ENCODE results near the gene ACTMAP. TPM values are rescaled to one million over a fixed set of nuclear protein-coding genes. Genes with fewer than 3 reads are reported as not detected.

The ACTMAP gene
- total and polyA plus RNA-seq, 9 of the 15 experiments (the other 6 are each of a cell fraction or from before 2014, with no cell fraction given), result 1.7 to 16.6 (median 4.9) TPM

GRCh38 chr19:40714441-40715299 lies 35.6 kb downstream of the ACTMAP start (continued):
- TF ChIP-seq, protein P1, sequence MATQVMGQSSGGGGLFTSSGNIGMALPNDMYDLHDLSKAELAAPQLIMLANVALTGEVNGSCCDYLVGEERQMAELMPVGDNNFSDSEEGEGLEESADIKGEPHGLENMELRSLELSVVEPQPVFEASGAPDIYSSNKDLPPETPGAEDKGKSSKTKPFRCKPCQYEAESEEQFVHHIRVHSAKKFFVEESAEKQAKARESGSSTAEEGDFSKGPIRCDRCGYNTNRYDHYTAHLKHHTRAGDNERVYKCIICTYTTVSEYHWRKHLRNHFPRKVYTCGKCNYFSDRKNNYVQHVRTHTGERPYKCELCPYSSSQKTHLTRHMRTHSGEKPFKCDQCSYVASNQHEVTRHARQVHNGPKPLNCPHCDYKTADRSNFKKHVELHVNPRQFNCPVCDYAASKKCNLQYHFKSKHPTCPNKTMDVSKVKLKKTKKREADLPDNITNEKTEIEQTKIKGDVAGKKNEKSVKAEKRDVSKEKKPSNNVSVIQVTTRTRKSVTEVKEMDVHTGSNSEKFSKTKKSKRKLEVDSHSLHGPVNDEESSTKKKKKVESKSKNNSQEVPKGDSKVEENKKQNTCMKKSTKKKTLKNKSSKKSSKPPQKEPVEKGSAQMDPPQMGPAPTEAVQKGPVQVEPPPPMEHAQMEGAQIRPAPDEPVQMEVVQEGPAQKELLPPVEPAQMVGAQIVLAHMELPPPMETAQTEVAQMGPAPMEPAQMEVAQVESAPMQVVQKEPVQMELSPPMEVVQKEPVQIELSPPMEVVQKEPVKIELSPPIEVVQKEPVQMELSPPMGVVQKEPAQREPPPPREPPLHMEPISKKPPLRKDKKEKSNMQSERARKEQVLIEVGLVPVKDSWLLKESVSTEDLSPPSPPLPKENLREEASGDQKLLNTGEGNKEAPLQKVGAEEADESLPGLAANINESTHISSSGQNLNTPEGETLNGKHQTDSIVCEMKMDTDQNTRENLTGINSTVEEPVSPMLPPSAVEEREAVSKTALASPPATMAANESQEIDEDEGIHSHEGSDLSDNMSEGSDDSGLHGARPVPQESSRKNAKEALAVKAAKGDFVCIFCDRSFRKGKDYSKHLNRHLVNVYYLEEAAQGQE (IDR thresholded peaks at IDR 0.05; ENCODE audit: borderline replicate concordance), result no peak
- TF ChIP-seq, protein P1 (CRISPR knock-in tag; IDR thresholded peaks at IDR 0.05; ENCODE audit: low read depth), result no peak
- TF ChIP-seq ERF (CRISPR knock-in tag; IDR thresholded peaks at IDR 0.05) (0 out of 2 replicates have a peak, but pooled peaks have one; percentile 23), HMGN3 (IDR thresholded peaks at IDR 0.05; ENCODE audit: borderline replicate concordance, extremely low read depth, insufficient read length, low read depth, low read length) (peak; percentile 37), TBL1XR1 (IDR thresholded peaks at IDR 0.05; ENCODE audit: low read length in 2 of 2) (no peak), SUPT5H (IDR thresholded peaks at IDR 0.05) (no peak), MAZ (CRISPR knock-in tag; conservative IDR thresholded peaks at IDR 0.05 in 1 of 2, IDR thresholded peaks at IDR 0.05 in 1 of 2) (peak in 1 of 2 experiments; percentile 48; a peak in 1 of 4 replicates), HNRNPUL1 (IDR thresholded peaks at IDR 0.05; ENCODE audit: low read length) (no peak)
- TF ChIP-seq, protein P2, sequence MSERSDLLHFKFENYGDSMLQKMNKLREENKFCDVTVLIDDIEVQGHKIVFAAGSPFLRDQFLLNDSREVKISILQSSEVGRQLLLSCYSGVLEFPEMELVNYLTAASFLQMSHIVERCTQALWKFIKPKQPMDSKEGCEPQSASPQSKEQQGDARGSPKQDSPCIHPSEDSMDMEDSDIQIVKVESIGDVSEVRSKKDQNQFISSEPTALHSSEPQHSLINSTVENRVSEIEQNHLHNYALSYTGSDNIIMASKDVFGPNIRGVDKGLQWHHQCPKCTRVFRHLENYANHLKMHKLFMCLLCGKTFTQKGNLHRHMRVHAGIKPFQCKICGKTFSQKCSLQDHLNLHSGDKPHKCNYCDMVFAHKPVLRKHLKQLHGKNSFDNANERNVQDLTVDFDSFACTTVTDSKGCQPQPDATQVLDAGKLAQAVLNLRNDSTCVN (CRISPR knock-in tag; IDR thresholded peaks at IDR 0.05), result 0 out of 2 replicates have a peak, but pooled peaks have one; percentile 19
- TF ChIP-seq, protein P3, sequence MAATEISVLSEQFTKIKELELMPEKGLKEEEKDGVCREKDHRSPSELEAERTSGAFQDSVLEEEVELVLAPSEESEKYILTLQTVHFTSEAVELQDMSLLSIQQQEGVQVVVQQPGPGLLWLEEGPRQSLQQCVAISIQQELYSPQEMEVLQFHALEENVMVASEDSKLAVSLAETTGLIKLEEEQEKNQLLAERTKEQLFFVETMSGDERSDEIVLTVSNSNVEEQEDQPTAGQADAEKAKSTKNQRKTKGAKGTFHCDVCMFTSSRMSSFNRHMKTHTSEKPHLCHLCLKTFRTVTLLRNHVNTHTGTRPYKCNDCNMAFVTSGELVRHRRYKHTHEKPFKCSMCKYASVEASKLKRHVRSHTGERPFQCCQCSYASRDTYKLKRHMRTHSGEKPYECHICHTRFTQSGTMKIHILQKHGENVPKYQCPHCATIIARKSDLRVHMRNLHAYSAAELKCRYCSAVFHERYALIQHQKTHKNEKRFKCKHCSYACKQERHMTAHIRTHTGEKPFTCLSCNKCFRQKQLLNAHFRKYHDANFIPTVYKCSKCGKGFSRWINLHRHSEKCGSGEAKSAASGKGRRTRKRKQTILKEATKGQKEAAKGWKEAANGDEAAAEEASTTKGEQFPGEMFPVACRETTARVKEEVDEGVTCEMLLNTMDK (IDR thresholded peaks at IDR 0.05; ENCODE audit: borderline replicate concordance, insufficient read depth, low read depth, low read length, poor library complexity, severe bottlenecking), result peak; percentile 30
- TF ChIP-seq, protein P4, sequence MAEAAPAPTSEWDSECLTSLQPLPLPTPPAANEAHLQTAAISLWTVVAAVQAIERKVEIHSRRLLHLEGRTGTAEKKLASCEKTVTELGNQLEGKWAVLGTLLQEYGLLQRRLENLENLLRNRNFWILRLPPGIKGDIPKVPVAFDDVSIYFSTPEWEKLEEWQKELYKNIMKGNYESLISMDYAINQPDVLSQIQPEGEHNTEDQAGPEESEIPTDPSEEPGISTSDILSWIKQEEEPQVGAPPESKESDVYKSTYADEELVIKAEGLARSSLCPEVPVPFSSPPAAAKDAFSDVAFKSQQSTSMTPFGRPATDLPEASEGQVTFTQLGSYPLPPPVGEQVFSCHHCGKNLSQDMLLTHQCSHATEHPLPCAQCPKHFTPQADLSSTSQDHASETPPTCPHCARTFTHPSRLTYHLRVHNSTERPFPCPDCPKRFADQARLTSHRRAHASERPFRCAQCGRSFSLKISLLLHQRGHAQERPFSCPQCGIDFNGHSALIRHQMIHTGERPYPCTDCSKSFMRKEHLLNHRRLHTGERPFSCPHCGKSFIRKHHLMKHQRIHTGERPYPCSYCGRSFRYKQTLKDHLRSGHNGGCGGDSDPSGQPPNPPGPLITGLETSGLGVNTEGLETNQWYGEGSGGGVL (CRISPR knock-in tag; IDR thresholded peaks at IDR 0.05), result no peak

All from K562 (cell line).